ENCODE measurements around the gene MAP4K4. TPM values are rescaled to one million over a fixed set of nuclear protein-coding genes. Genes with fewer than 3 reads are reported as not detected.
A peak's percentile ranks its signal among the peaks of the same experiment; 100 is the strongest.
"Not testable (repeated sequence)": the region's sequence is repeated elsewhere in the genome, so short reads cannot be mapped to it uniquely, and the experiment has no call there.

MAP4K4 gene
- total RNA-seq, 1 donor from 2014 or later = 48.0 TPM

DNA sequence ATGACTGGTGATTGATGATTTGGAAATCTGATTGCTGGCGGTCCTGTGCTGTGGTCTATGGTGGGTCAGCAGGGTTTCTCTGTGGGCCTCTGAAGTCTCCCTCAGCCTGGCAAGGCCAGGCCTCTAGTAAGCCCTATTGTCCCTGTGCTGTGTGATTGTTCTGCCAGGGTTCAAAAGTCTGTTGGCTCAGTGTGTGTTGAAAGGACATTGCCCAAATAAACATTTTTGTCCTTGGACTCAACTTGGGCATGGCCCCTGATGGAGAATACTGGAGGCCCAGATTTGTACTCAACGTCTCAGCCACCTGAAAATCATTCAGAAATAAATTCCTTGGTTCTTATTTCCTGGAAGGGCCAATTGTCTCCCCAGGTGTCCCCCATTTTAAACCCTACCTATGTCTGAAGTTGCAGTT is 74.4 kb downstream of the MAP4K4 start:
- TF ChIP-seq, protein P1, sequence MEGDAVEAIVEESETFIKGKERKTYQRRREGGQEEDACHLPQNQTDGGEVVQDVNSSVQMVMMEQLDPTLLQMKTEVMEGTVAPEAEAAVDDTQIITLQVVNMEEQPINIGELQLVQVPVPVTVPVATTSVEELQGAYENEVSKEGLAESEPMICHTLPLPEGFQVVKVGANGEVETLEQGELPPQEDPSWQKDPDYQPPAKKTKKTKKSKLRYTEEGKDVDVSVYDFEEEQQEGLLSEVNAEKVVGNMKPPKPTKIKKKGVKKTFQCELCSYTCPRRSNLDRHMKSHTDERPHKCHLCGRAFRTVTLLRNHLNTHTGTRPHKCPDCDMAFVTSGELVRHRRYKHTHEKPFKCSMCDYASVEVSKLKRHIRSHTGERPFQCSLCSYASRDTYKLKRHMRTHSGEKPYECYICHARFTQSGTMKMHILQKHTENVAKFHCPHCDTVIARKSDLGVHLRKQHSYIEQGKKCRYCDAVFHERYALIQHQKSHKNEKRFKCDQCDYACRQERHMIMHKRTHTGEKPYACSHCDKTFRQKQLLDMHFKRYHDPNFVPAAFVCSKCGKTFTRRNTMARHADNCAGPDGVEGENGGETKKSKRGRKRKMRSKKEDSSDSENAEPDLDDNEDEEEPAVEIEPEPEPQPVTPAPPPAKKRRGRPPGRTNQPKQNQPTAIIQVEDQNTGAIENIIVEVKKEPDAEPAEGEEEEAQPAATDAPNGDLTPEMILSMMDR (IDR thresholded peaks at IDR 0.05) = no peak
- Histone ChIP-seq H3K27ac (no peak overlapping the region), H3K4me3 (no peak overlapping the region), H3K4me1 (peaks cover 11 to 43% of the 10 kb centered on the region in 2 donors), H3K9me3 (no peaks in the 10 kb centered on the region), H3K27me3 (no peaks in the 10 kb centered on the region), H3K36me3 (no peaks in the 10 kb centered on the region)
- no peak for DNase-seq (ENCODE audit: low spot score in 2 of 2)
- intact Hi-C loops (cut with DNase I) = no loop called here

DNA sequence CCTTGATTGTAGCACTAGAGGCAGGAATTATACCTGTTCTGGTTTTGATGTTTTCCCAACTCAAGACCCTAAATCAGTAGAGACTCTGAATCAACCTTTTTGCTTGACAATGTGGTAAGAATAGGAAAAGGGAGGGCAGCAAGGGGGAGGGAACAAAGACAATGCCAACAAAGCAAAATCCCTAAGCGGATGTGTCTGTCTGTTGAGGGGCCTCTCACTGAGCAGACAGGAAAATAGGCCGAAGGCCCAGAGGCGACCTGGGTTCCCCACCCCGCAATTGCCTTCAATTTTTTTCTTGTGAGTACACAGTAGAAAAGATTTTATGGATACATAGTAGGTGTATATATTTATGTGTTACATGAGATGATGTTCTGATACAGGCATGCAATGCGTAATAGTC is 75.6 kb downstream of the MAP4K4 start:
- Histone ChIP-seq H3K4me3 (no peak overlapping the region), H3K36me3 (no peaks in the 10 kb centered on the region), H3K9me3 (no peaks in the 10 kb centered on the region), H3K27me3 (no peaks in the 10 kb centered on the region), H3K4me1 (peaks cover 8 to 36% of the 10 kb centered on the region in 2 donors), H3K27ac (no peak overlapping the region)
- intact Hi-C loops (cut with DNase I) = no loop called here
- TF ChIP-seq, protein P1 (IDR thresholded peaks at IDR 0.05) = no peak
- DNase-seq (ENCODE audit: low spot score in 2 of 2) = no peak

DNA sequence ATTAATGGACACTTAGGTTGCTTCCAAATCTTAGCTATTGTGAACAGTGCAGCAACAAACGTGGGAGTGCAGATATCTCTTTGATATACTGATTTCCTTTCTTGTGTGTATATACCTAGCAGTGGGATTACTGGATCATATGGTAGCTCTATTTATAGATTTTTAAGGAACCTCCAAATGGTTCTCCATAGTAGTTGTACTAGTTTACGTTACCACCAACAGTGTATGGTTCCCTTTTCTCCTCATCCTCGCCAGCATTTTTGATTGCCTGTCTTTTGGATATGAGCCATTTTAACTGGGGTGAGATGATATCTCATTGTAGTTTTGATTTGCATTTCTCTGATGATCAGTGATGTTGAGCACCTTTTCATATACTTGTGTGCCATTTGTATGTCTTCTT is 76.5 kb downstream of the MAP4K4 start:
- peaks cover 8 to 30% of the 10 kb centered on the region in 2 donors for H3K4me1 ChIP-seq
- intact Hi-C loops (cut with DNase I); H3K27ac ChIP-seq; DNase-seq (ENCODE audit: low spot score in 2 of 2); H3K4me3 ChIP-seq; H3K27me3 ChIP-seq; H3K36me3 ChIP-seq; H3K9me3 ChIP-seq: not testable (repeated sequence)

DNA sequence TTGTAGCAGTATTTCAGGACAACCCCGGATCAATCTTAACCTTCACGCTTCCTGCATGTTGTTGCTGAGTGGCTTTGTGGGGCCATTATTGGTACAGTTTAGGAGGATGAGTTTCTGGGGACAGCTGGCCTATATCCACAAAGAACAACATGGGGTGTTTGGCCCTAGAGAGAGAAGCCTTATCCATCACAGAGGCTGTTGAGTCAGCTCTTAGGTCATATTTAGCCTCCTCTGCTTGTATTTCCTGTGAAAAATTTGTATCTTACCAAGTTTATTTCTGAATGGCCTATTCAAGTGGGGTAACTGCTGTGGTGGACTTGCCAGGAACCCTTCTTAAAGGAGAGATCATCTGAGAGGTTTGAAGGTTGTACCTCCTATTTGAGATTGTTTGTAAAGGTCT is 77.6 kb downstream of the MAP4K4 start:
- intact Hi-C loops (cut with DNase I) = no loop called here
- no peak for DNase-seq (ENCODE audit: low spot score in 2 of 2)
- H3K4me1 ChIP-seq = peaks cover 8 to 27% of the 10 kb centered on the region in 2 donors
- H3K27ac ChIP-seq = no peak overlapping the region
- H3K4me3 ChIP-seq = no peak overlapping the region
- no peaks in the 10 kb centered on the region for H3K9me3 ChIP-seq
- TF ChIP-seq, protein P1 (IDR thresholded peaks at IDR 0.05) = no peak
- H3K27me3 ChIP-seq = no peaks in the 10 kb centered on the region
- H3K36me3 ChIP-seq = no peaks in the 10 kb centered on the region

DNA sequence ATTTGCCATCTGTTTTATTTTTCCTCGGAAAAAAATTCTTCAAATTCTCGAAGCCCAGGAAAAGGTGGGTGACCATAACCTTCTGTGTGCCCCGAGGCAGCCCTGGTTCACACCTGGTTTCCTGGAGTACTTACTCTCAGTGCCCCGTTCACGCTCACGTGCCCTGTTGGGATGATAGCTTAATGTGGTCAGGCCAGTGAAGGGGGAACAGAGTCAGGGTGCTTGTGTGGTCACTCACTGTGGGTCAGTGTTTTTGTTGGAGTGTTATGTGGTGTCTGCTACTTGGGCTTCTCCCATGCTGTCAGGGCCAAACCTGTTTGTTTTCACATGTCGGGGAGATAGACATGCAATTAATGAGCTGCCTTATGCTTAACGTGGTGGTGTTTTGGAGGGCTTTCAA is 78.1 kb downstream of the MAP4K4 start:
- H3K9me3 ChIP-seq = no peaks in the 10 kb centered on the region
- no peak for DNase-seq (ENCODE audit: low spot score in 2 of 2)
- H3K27me3 ChIP-seq = no peaks in the 10 kb centered on the region
- H3K27ac ChIP-seq = no peak overlapping the region
- no peaks in the 10 kb centered on the region for H3K36me3 ChIP-seq
- TF ChIP-seq, protein P1 (IDR thresholded peaks at IDR 0.05) = no peak
- intact Hi-C loops (cut with DNase I) = no loop called here
- H3K4me1 ChIP-seq = peaks cover 8 to 27% of the 10 kb centered on the region in 2 donors
- no peak overlapping the region for H3K4me3 ChIP-seq

DNA sequence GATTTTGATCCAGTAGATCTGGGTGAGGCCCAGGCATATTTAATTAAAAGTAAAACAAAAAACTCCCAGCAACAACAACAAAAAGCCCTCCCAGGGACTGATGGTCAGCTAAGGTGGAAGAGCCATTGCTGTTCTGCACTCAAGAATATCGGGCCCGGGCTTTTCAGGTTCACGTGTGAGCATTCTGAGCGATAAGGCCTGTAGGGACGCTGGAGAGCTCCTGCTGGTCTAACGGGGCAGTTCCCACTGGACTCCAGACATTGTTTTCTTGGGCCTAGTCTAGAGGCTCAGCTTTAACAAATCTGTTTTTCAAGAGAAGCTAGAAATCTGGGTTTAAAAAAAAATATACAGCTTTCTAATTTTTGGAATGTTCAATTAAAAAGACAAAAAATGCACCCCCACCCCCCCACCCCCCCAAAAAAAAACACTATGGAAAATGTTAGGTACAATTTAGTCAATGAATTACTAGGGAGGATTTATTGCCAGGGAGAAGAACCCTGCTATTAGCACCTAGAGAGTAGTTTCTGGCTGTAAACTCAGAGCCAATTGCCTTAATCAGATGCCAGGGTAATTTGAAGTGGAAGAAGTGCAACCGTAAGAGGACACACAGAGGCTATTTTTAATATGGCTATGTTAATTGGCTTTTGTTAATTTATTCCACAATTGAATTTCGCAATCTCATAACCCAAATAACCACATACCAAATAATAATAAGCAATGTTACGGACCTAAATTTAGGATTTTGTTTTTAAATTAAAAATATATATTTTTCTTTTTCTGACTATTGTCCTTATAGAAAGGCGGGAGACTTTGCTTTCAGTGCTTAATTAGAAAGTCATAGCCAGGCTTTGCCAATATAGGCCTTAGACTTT is 78.9 kb downstream of the MAP4K4 start:
- Histone ChIP-seq H3K27me3 (no peaks in the 10 kb centered on the region), H3K4me3 (no peak overlapping the region), H3K27ac (no peak overlapping the region), H3K36me3 (no peaks in the 10 kb centered on the region), H3K4me1 (peaks cover 6 to 27% of the 10 kb centered on the region in 2 donors), H3K9me3 (no peaks in the 10 kb centered on the region)
- DNase-seq (ENCODE audit: low spot score in 2 of 2) = no peak
- intact Hi-C loops (cut with DNase I) = no loop called here
- TF ChIP-seq, protein P1 (IDR thresholded peaks at IDR 0.05) = peak in 1 of 3 experiments; percentile 38
